ENCODE data around the gene ATP6V0A4. TPM values are rescaled to one million over a fixed set of nuclear protein-coding genes. Genes with fewer than 3 reads are reported as not detected.

The ATP6V0A4 gene
- total RNA-seq, 1 experiment from 2014 or later: not detected

- ChIA-PET POLR2A (no interaction called here), CTCF (no interaction called here), RAD21 (ENCODE audit: low non-redundant PET in 1 of 2, low total read pairs in 2 of 2, uncharacterized antibody in 2 of 2, unreplicated experiment in 2 of 2) (no interaction called here)
- H3K9me2 ChIP-seq (ENCODE audit: insufficient read depth): no peaks in the 10 kb centered on the region
- H2AFZ ChIP-seq (ENCODE audit: low read depth, low read length, poor library complexity, severe bottlenecking): no peak overlapping the region
- H3K27ac ChIP-seq (ENCODE audit: low read depth, low read length): no peak overlapping the region
- H3K27me3 ChIP-seq (ENCODE audit: insufficient read depth, low read length): no peaks in the 10 kb centered on the region
- no peaks in the 10 kb centered on the region for H3K79me2 ChIP-seq (ENCODE audit: insufficient read depth, low read length)
- H3K4me3 ChIP-seq (replicated peaks in 1 of 2; ENCODE audit: low read depth in 1 of 2, low read length in 2 of 2): no peak overlapping the region
- intact Hi-C loops (cut with micrococcal nuclease): no loop called here
- ATAC-seq (no peak), DNase-seq (ENCODE audit: low read depth, low spot score) (no peak)
- H3K4me2 ChIP-seq (ENCODE audit: low read length): no peak overlapping the region
- no peaks in the 10 kb centered on the region for H3K9me3 ChIP-seq (ENCODE audit: control insufficient read depth in 1 of 2, insufficient read depth in 1 of 2, low read depth in 1 of 2, low read length in 2 of 2)
- H3K9ac ChIP-seq (ENCODE audit: low read length): no peak overlapping the region
- H4K20me1 ChIP-seq (ENCODE audit: insufficient read depth): no peaks in the 10 kb centered on the region
- no TSS peak for BruUV-seq (replicated peaks)
- TF ChIP-seq RAD21 (IDR thresholded peaks at IDR 0.05; ENCODE audit: low read depth): no peak
- TF ChIP-seq YY1 (IDR thresholded peaks at IDR 0.05; ENCODE audit: extremely low read depth, insufficient replicate concordance, low read depth, low read length): no peak
- no peak for TF ChIP-seq EGR1 (IDR thresholded peaks at IDR 0.05; ENCODE audit: low read depth)
- no peak for TF ChIP-seq ZFX (IDR thresholded peaks at IDR 0.05)
- H3K4me1 ChIP-seq (ENCODE audit: control insufficient read depth in 1 of 2, insufficient read depth in 2 of 2, low read length in 2 of 2): no peaks in the 10 kb centered on the region
- H3K36me3 ChIP-seq (ENCODE audit: control insufficient read depth in 1 of 2, insufficient read depth in 2 of 2, low read length in 2 of 2): no peaks in the 10 kb centered on the region
Observed at GRCh38 chr7:138773817-138774216, 24.2 kb downstream of the ATP6V0A4 start.

GRCh38 chr7:138773176-138773575, 24.8 kb downstream of the ATP6V0A4 start:
- Histone ChIP-seq H3K4me3 (replicated peaks in 1 of 2; ENCODE audit: low read depth in 1 of 2, low read length in 2 of 2) (no peak overlapping the region), H3K9ac (ENCODE audit: low read length) (no peak overlapping the region), H3K9me3 (ENCODE audit: control insufficient read depth in 1 of 2, insufficient read depth in 1 of 2, low read depth in 1 of 2, low read length in 2 of 2) (no peaks in the 10 kb centered on the region), H3K9me2 (ENCODE audit: insufficient read depth) (no peaks in the 10 kb centered on the region), H3K4me1 (ENCODE audit: control insufficient read depth in 1 of 2, insufficient read depth in 2 of 2, low read length in 2 of 2) (no peaks in the 10 kb centered on the region), H3K27ac (ENCODE audit: low read depth, low read length) (no peak overlapping the region), H3K27me3 (ENCODE audit: insufficient read depth, low read length) (no peaks in the 10 kb centered on the region), H3K4me2 (ENCODE audit: low read length) (no peak overlapping the region), H3K36me3 (ENCODE audit: control insufficient read depth in 1 of 2, insufficient read depth in 2 of 2, low read length in 2 of 2) (no peaks in the 10 kb centered on the region), H2AFZ (ENCODE audit: low read depth, low read length, poor library complexity, severe bottlenecking) (no peak overlapping the region), H3K79me2 (ENCODE audit: insufficient read depth, low read length) (no peaks in the 10 kb centered on the region), H4K20me1 (ENCODE audit: insufficient read depth) (no peaks in the 10 kb centered on the region)
- POLR2A ChIA-PET: no interaction called here
- BruUV-seq (replicated peaks): no TSS peak
- DNase-seq (ENCODE audit: low read depth, low spot score): no peak
- RAD21 ChIA-PET (ENCODE audit: low non-redundant PET in 1 of 2, low total read pairs in 2 of 2, uncharacterized antibody in 2 of 2, unreplicated experiment in 2 of 2): no interaction called here
- CTCF ChIA-PET: no interaction called here
- TF ChIP-seq ZNF274 (IDR thresholded peaks at IDR 0.05; ENCODE audit: low read depth, low read length) (no peak), SRF (IDR thresholded peaks at IDR 0.05; ENCODE audit: low read depth) (no peak), ATF3 (IDR thresholded peaks at IDR 0.05) (no peak), EGR1 (IDR thresholded peaks at IDR 0.05; ENCODE audit: low read depth) (no peak), SIN3A (IDR thresholded peaks at IDR 0.05; ENCODE audit: low read depth) (no peak), POLR2AphosphoS5 (IDR thresholded peaks at IDR 0.05; ENCODE audit: low read depth, low read length) (no peak), JUND (IDR thresholded peaks at IDR 0.05) (no peak)
- TF ChIP-seq, protein P1, sequence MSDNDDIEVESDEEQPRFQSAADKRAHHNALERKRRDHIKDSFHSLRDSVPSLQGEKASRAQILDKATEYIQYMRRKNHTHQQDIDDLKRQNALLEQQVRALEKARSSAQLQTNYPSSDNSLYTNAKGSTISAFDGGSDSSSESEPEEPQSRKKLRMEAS (IDR thresholded peaks at IDR 0.05): no peak
- no peak for ATAC-seq
- intact Hi-C loops (cut with micrococcal nuclease): no loop called here
